AG10803 (cell line): Measurements from ENCODE around the gene TXNDC11.
A peak's percentile ranks its signal among the peaks of the same experiment; 100 is the strongest.

ENCODE experiments used
- DNase-seq: peaks from one replicate; pipeline ENCODE4 v3.0.0; 2010; ENCODE audit warnings: low read depth
- H3K4me3 ChIP-seq: 2 replicates; pipeline ENCODE4 v1.5.1; 2011; ENCODE audit warnings: mild to moderate bottlenecking, low read length, control low read depth
- CTCF ChIP-seq: conservative IDR thresholded peaks from 2 replicates; pipeline ENCODE4 v1.5.1; 2011; ENCODE audit warnings: mild to moderate bottlenecking, low read length, control low read depth, inconsistent platforms

The TXNDC11 gene

GRCh38 chr16:11759163-11759834, 16.6 kb upstream of the TXNDC11 start:
- TF ChIP-seq CTCF: no peak
- no peak for DNase-seq
- H3K4me3 ChIP-seq: no peak overlapping the region

- peak; percentile 18 for DNase-seq
- no peak overlapping the region for H3K4me3 ChIP-seq
Measured at GRCh38 chr16:11757671-11758545, 15.3 kb upstream of the TXNDC11 start.

GRCh38 chr16:11756248-11756647, 13.6 kb upstream of the TXNDC11 start:
- no peak overlapping the region for H3K4me3 ChIP-seq
- no peak for TF ChIP-seq CTCF
- DNase-seq: no peak

More at GRCh38 chr16:11757671-11758545, 15.3 kb upstream of the TXNDC11 start:
- no peak for TF ChIP-seq CTCF

- H3K4me3 ChIP-seq: no peak overlapping the region
- no peak for TF ChIP-seq CTCF
- no peak for DNase-seq
Measured at GRCh38 chr16:11755022-11755760, 12.5 kb upstream of the TXNDC11 start.

- TF ChIP-seq CTCF: no peak
- H3K4me3 ChIP-seq: no peak overlapping the region
- no peak for DNase-seq
Measured at GRCh38 chr16:11752856-11753255, 10.2 kb upstream of the TXNDC11 start.

- no peak overlapping the region for H3K4me3 ChIP-seq
- TF ChIP-seq CTCF: no peak
- DNase-seq: no peak
Measured at GRCh38 chr16:11750056-11750455, 7.4 kb upstream of the TXNDC11 start.
